Mesangial cell (primary cell): ENCODE data around the gene HESX1. TPM values are rescaled to one million over a fixed set of nuclear protein-coding genes. Genes with fewer than 3 reads are reported as not detected.

Source experiments
- total RNA-seq: library from RNA; depleted of rRNA; stranded (reverse); fragments of >200 nt; gene quantifications from 2 replicates; pipeline ENCODE4 v1.2.3, GENCODE V29; 2015

Gene HESX1
- total RNA-seq, result 1.0 and 2.6 TPM in 2 replicates

DNA sequence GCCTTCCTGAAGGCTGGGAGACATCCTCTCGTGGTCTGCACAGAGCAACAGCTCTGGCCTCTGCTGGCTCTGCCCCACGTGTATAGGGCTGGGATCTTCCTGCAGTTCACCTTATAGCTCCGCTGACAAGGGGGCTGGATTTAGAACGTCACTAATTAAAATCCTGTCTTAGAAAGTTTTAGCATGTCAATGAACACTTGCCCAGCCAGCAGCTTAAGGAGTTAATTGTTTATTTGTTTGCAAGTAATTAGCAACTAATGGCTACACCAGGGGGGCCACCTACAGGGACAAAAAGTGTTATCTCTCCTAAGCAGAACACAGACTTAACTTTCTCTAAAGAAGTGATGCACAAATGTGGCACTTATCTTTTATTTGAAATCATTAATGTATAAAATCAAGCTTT is at the start of gene HESX1:
TSS of gene HESX1 (minus strand) at position 84 of the 403 bp plus-strand sequence. CDS start at position 24, 60 bp downstream.

DNA sequence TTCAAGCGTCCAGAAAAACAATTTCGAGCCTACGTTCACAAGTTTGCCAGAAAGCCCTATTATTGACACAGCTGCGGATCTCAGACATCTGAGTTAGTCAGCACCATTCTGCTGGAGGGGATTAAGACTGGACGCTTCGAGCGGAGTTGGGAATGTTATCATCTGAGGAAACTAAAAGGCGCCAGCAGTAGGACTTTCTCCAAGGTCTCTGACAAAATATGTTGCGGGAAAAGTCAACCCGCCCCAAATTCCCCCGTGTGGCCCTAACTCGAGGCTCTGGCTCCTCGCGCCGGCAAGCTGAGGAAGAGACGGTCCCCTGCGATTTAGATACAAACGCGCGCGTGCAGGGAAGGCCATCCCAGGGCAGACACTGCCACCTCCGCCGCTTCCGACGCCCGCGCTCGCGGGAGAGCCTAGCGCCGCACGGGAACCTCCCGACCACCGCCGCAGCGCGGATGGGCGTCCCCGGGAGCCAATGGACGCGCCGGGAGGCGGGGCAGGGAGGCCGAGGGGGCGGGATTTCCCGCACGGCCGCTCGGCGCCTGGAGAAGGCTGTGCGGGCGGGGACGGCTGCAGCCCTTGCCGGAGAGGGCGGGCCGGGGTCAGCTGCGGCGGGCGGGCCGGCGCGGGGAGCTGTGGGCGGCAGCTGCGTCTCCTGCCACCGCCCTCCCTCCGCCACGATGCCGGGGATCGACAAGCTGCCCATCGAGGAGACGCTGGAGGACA is 27.6 kb upstream of the HESX1 start, which contains the start of gene APPL1:
TSS of gene APPL1 (plus strand) at position 526 of the 726 bp plus-strand sequence. CDS start at position 681, 155 bp downstream.

DNA sequence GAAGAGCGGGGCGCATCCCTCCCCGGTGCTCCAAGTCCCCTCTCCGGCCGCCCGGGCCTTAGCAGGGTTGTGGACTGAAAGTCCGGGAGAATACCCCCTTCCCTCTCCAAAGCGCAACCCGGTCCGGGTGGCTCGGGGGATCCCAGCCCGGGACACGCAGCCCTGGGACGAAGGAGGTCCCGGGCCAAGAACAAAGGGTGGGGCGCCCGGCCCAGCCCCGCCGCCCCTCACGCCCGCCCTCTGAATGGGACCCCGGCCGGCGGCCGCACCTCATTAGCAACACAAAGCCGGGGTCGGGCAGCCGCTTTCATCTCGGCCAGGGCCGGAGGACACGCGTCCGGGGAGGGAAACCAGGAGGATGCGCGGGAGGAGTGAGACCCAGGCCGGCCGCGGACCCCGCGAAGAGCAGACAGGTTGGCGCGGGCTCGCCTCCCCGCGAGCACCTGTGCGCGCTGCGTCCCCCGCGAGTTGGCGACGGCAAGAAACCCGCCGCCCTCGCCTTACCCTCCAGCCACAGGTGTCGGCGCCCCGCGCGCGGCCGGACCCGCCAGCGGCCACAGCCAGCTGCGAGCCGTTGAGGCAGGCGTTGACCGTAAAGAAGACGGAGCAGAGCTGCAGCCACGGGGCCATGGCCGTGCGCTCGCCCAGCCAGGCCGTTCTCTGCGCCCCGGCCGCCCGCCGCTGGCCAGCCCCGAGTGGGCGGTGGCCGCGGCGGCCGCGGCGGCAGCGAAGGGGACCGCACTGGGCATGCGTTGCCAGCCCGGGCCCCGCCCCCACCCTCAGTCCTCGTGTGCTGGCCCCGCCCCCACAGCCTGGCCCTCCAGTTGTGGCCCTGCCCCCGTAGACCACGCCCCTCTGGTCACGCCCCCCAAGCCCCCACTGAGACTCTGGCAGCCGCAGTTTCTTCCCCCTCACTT is 34.9 kb downstream of the HESX1 start, which contains the start of gene IL17RD:
TSS of gene IL17RD (minus strand) at position 697 of the 917 bp plus-strand sequence. CDS start at position 630, 67 bp downstream.

Other genes with a start within 250 kb of the HESX1 start
- 0.13 and 0.16 TPM in 2 replicates for gene SPATA12, start 139.3 kb downstream of the HESX1 start, total RNA-seq
- gene IL17RD, start 34.6 kb downstream of the HESX1 start, total RNA-seq, result 12.9 and 31.3 TPM in 2 replicates
- gene APPL1, start 27.8 kb upstream of the HESX1 start, total RNA-seq, result 25.1 and 25.4 TPM in 2 replicates
- not detected in 2 replicates for gene ASB14, start 92.7 kb upstream of the HESX1 start, total RNA-seq